ENCODE data around the gene GPD2. TPM values are rescaled to one million over a fixed set of nuclear protein-coding genes. Genes with fewer than 3 reads are reported as not detected.

Gene GPD2
- total and polyA plus RNA-seq, 10 of the 15 experiments (the other 5 are each of a cell fraction or from before 2014, with no cell fraction given), result 10.0 to 73.5 (median 43.4) TPM

DNA sequence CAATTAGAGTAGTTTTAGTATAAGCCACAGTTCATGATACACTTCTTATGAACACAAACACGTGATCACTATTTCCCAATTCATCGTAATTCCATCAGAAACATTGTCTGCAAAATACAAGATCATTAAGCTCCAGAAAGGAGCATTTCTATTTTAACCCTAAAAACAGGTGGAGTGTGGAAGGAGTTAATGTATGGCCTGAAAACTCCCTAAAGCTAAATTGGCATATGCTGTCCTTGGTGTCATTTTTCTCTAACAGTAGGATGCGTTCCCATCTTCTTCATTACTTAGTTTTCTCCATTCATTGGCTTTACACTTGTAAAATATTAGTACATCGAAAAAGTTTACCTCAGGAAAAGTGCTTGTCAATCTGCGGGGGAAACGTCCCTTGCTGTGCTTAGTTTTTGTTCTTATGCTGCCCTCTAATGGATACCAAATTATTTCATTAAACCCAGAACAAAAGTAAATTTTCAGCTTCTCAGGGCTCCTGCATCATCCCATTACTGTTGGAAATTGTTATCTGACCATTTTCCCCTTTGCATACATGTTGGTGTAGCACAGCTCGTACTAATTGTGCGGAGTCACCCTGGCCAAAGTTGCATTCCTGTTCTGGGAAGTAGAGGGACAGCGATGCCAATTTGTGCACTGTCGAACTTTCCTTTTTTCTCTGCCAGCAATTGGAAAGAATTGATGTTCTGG lies 153.4 kb downstream of the GPD2 start:
- H3K9ac ChIP-seq (ENCODE audit: control insufficient read depth, insufficient read depth, low read length), result no peak overlapping the region
- ChIA-PET POLR2A (interaction anchor here (0.9 to 1.1 kb wide), 2 partner anchors 254 to 1212 kb away, joined by 3 read pairs; no protein-coding TSS in a partner anchor), SMC1A (ENCODE audit: uncharacterized antibody, unreplicated experiment) (interaction anchor here (0.5 to 11.9 kb wide), 69 partner anchors 9 to 1216 kb away, joined by 3 to 244 read pairs (median 4); partner anchors contain the start of gene NR4A2), CTCF (interaction anchor here (0.6 to 11.3 kb wide), 61 partner anchors 9 to 1217 kb away, joined by 3 to 154 read pairs (median 4); no protein-coding TSS in a partner anchor), RAD21 (ENCODE audit: unreplicated experiment) (interaction anchor here (0.6 to 11.4 kb wide), 38 partner anchors 16 to 1216 kb away, joined by 3 to 205 read pairs (median 4); partner anchors contain the start of gene NR4A2)
- no peaks in the 10 kb centered on the region for H4K20me1 ChIP-seq (ENCODE audit: control insufficient read depth, insufficient read depth)
- peak; percentile 36 to 79 (median 54); a peak in 5 of 6 replicates for TF ChIP-seq CTCF (IDR thresholded peaks at IDR 0.05 in 2 of 3, conservative IDR thresholded peaks at IDR 0.05 in 1 of 3; ENCODE audit: control insufficient read depth in 2 of 3, extremely low read depth in 1 of 3, insufficient read depth in 1 of 3, low read depth in 3 of 3, low read length in 3 of 3)
- no peak for TF ChIP-seq ZNF217 (IDR thresholded peaks at IDR 0.05)
- TF ChIP-seq SUPT20H (IDR thresholded peaks at IDR 0.05; ENCODE audit: borderline replicate concordance, control insufficient read depth, low read depth, low read length), result no peak
- TF ChIP-seq RUNX3 (IDR thresholded peaks at IDR 0.05; ENCODE audit: low read length), result 0 out of 2 replicates have a peak, but pooled peaks have one; percentile 8
- TF ChIP-seq RAD21 (IDR thresholded peaks at IDR 0.05; ENCODE audit: insufficient read depth, low read depth, low read length), result peak; percentile 94
- TF ChIP-seq, protein P1, sequence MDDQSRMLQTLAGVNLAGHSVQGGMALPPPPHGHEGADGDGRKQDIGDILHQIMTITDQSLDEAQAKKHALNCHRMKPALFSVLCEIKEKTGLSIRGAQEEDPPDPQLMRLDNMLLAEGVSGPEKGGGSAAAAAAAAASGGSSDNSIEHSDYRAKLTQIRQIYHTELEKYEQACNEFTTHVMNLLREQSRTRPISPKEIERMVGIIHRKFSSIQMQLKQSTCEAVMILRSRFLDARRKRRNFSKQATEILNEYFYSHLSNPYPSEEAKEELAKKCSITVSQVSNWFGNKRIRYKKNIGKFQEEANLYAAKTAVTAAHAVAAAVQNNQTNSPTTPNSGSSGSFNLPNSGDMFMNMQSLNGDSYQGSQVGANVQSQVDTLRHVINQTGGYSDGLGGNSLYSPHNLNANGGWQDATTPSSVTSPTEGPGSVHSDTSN (IDR thresholded peaks at IDR 0.05; ENCODE audit: insufficient replicate concordance, low read depth, low read length), result peak; percentile 26
- peak; percentile 87 for TF ChIP-seq PKNOX1 (IDR thresholded peaks at IDR 0.05)
- TF ChIP-seq RB1 (IDR thresholded peaks at IDR 0.05; ENCODE audit: borderline replicate concordance), result peak; percentile 40; the same call in 1 of the 2 replicates
- 0 out of 2 replicates have a peak, but pooled peaks have one; percentile 53 for TF ChIP-seq FOXM1 (IDR thresholded peaks at IDR 0.05; ENCODE audit: low read depth, low read length)
- TF ChIP-seq SP1 (IDR thresholded peaks at IDR 0.05; ENCODE audit: low read depth, low read length), result no peak
- peak; percentile 61; the same call in 1 of the 2 replicates for TF ChIP-seq ZBED1 (IDR thresholded peaks at IDR 0.05; ENCODE audit: borderline replicate concordance)
- TF ChIP-seq SMC3 (IDR thresholded peaks at IDR 0.05; ENCODE audit: borderline replicate concordance, low read length), result peak; percentile 88; the same call in 1 of the 2 replicates
- ATAC-seq, result peak; percentile 89
- no peak for DNase-seq (ENCODE audit: low read depth, low spot score)
- in situ Hi-C loops (cut with MboI), result loop anchor here (25.0 kb wide), 2 partner anchors 252 to 1202 kb away; partner anchors contain the start of gene NR4A2
- no peak overlapping the region for H3K27ac ChIP-seq (ENCODE audit: control insufficient read depth, insufficient read depth)
- H2AFZ ChIP-seq (ENCODE audit: control insufficient read depth, low read depth, low read length), result no peak overlapping the region
- H3K79me2 ChIP-seq (ENCODE audit: control insufficient read depth, insufficient read depth, low read length), result no peaks in the 10 kb centered on the region
- 28% methylated on average over 10 of the region's 10 CpGs for WGBS (ENCODE audit: insufficient coverage, insufficient replicate concordance, low lambda C conversion rate, missing lambda C conversion rate)
- H3K4me3 ChIP-seq, result no peak overlapping the region
- H3K27me3 ChIP-seq (replicated peaks in 1 of 2; ENCODE audit: control insufficient read depth in 2 of 2, insufficient read depth in 2 of 2, low read length in 1 of 2), result no peaks in the 10 kb centered on the region
- H3K4me1 ChIP-seq (ENCODE audit: control insufficient read depth, insufficient read depth, low read length), result no peaks in the 10 kb centered on the region; the same call in none of the 2 replicates
- no peak overlapping the region for H3K4me2 ChIP-seq (ENCODE audit: control insufficient read depth, insufficient read depth)
- FAIRE-seq, result peak; percentile 86
- H3K9me3 ChIP-seq (replicated peaks; ENCODE audit: control insufficient read depth, insufficient read depth, low read length), result no peaks in the 10 kb centered on the region
- no TSS peak for BruUV-seq (replicated peaks)
- intact Hi-C loops (cut with micrococcal nuclease; ENCODE audit: unreplicated experiment), result loop anchor here (1.0 to 5.0 kb wide), 6 partner anchors 189 to 1212 kb away; no protein-coding TSS in a partner anchor
- H3K36me3 ChIP-seq (ENCODE audit: control insufficient read depth in 2 of 2, insufficient read depth in 2 of 2, low read length in 1 of 2), result no peaks in the 10 kb centered on the region

Measured in GM12878 (cell line).